HG03196 (cell line): ENCODE results near the gene CENPS.
"Not testable (repeated sequence)": the region's sequence is repeated elsewhere in the genome, so short reads cannot be mapped to it uniquely, and the experiment has no call there.

Experiments
- ATAC-seq: cut with Tn5 transposase; IDR thresholded peaks from one replicate; pipeline ENCODE4 v1.9.1; 2021; ENCODE audit not compliant: unreplicated experiment

CENPS gene

DNA sequence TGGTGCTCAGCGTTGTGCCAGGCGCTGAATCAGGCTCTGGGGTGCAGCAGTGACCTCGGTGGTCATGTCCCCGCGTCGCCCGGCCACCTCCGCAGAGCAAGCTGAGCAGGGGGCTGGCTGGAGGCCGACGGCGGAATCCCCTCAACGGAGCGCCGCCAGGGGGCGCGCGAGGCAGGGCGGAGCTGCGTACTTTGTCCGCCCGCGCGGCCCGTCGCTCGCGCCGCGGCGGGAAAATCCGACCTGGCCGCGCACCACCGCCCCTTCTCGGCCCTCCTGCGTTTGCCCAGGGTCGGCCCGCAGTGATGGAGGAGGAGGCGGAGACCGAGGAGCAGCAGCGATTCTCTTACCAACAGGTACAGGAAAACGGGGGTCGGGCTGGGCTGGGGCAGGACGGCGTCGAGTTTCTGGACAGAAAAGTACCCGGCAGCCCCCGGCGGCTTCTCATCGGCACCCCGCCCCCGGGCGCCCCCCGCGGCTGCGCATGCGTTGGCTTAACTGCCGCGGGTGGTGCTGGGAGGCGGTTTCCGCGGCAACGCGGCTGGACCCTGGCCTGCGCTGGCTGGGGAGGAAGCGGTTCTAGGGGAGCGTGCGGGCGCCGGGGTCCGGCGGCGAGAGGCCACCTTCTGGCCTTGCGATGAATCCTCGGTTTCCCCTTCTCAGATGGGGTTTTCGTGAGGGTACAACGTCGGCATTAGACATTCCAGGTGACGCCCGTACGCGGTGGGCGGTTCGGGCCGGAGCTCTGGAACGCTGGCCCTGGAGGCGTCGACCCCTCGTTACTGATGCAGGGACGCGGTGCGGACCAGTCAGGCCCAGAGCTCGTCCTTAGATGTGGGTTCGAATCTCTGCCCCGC is at the start of gene CENPS:
CENPS (plus strand) TSS at position 218 of the 854 bp plus-strand sequence; CDS start at position 303, 85 bp downstream.
- ATAC-seq = peak; percentile 82

DNA sequence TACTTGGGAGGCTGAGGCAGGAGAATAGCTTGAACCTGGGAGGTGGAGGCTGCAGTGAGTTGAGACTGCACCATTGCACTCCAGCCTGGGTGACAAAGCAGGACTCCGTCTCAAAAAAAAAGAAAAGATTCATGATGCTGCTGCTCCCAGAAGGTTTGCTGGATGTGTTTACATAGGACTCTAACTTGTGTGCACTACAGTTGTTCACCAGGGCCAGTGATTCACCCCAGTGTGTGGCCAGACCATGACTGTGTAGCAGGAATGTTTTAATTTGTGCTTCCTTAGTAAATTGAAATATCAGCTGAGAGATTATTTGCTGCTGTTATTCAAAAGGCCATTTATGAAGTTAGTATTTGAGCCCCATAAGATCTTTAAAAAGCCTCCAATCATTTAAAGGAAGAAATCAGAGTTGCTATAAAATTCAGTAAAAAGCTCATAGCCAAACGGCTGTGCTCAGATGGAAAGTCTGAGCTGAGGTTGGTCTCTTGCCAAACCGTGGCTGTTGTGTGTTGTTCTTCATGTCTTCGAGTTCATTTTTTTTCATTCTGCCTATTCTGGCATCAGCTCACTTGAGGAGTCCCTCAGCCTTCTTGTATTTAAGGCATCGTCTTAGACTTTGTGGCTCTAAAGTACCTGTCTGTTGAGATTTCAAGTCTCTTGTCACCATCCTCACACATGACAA is 49.5 kb upstream of the CENPS start:
- ATAC-seq = no peak

DNA sequence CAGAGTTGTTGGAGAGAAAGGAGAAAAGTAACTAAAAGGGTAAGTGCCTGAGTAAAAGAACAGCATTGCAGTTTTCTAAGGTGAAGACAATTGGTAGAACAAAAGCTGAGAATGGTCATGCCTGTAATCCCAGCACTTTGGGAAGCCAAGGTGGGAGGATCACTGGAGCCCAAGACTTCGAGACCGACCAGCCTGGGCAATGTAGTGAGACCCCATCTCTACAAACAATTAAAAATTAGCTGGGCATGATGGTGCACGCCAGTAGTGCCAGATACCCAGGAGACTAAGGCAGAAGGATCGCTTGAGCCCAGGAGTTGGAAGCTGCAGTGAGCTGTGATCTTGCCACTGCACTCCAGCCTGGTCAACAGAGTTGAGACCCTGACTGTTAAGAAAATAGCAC is 46.6 kb upstream of the CENPS start:
- ATAC-seq = no peak

DNA sequence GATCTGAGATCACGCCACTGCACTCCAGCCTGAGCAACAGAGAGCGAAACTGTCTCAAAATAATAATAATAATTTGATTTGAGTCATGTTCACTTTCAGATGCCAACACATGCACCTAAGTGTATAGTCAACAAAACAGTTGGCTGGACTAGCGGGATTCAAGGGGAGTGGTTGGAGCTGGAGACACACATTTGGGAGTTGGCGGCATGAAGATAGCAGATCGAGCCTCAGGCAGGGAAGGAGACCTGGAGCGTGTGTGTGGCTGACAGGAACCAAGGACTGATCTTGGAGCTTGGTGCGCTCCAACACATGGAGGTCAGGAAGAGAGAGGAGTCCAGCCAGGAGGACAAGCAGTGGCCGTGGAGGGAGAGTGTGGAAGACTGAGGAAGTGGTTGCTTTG is 46.0 kb upstream of the CENPS start:
- no peak for ATAC-seq

DNA sequence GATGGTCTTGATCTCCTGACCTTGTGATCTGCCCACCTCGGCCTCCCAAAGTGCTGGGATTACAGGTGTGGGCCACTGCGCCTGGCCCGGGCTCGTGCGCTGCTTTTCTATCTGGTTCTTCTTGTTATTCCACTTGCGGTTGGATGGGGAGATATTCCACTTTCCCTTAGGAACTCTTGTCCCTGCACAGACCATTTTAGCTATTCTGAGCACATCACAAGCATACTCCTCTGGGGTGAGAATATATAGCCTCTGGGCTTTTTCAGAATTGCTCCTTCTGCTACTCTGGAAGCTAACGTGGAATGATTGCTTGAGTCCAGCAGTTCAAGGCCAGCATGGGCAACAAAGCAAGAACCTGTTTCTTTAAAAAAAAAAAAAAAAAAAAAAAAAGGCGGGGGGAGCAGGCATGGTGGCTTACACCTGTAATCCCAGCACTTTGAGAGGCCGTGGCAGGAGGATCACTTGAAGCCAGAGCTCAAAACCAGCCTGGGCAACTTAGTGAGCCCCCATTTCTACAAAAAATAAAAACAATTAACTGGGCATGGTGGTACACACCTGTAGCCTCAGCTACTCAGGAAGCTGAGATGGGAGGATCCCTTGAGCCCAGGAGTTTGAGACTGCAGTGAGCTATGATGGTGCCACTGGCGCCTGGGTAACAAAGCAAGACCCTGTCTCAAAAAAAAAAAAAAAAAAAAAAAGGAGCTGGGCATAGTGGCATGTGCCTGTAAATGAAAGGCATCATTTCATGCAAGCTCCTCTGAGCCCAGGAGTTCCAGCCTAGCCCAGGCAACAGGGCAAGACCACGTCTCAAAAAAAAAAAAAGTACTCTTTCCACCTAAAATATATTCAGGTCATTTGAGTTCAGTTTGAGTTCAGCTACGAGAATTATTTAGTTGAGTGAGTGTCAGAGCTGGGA is 43.2 kb upstream of the CENPS start:
- ATAC-seq = no peak

DNA sequence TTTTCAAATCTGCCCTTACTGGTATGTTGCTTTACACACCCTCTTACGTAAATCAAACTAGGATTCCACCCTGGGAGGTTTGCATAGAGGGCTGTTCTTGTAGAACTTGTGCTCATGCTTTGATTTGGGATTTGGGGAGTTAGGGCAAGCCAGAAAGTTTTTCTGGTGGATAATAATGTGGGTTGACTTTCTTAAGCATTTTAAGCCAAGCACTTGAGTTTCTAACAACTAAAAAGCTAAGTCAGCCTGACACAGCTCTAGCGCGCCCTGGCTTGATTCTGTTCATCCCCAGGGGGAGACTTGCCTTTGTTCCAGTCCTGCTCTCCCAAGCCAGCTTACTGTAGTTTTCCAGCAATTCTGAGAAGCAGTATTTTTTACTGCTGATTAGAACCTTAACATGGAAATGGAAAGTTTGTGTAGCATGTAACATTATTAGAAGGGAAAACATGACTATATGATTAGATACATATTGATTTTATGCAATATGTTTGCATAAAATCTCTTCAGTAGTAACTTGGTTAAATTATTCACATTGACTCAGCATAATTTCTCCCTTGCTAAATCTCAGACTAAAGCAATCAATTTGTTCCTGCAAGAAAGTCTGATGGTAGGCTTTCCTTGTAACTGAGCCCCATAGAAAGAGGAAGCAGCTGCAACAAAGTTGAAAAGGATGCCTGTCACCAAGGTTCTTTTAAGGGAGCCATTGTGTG is 42.4 kb upstream of the CENPS start:
- ATAC-seq = no peak

DNA sequence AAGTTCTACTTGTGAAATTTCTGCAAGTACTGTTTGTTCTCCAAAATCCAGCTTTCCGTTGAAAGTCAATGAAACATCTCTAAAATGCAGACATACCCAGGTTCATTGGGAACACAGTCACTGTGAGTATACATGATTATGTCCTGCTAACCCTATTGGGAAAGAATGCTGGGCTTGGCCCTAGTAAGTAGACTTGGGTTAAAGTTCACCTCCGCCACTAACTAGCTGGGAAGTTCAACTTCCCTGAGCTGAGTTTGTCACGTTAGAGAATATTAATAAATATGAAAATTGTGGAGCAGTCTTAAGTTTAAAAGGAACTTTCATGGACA is 41.9 kb upstream of the CENPS start:
- ATAC-seq = no peak

DNA sequence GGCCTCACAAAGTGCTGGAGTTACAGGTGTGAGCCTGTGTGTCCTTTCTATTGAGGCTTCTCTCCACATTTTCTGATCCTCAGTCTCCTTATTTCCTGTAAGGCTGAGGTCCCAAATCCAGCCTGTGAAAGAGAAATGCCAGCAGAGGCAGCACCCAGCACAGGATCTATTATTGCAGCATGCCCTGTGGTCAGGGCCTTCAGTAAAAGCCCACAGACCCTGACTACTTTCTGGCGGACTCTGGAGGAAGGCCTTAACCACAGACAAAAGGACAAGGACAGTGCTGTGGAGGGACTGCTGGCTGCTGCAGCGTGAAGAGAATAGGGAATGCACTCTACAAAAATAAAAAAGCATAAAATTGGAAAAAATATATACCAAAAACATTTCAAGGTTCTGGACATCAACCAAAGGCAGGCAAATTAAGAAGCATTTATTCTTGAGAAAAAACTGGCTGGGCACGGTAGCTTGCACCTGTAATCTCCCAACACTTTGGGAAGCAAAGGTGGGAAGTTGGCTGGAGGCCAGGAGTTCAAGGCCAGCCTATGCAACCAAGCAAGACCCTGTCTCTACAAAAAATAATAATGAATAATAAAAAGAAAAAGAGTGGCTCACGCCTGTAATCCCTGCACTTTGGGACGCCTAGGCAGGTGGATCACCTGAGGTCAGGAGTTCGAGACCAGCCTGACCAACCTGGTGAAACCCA is 40.8 kb upstream of the CENPS start:
- ATAC-seq = no peak

DNA sequence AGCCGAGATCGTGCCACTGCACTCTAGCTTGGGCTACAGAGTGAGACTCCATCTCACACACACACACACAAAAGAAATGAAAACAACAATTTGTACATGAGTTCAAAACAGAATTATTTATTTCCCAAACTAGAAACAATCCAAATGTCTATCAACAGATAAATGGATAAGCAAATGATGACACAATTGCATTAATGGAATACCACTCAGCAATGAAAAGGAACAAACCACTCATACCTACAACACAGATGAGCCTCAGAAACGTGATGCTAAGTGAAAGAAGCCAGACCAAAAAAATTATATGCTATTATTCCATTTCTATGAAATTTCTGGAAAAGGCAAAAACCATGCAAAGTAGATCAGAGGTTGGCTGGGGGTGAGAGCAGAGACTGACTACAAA is 33.4 kb upstream of the CENPS start:
- no peak for ATAC-seq

DNA sequence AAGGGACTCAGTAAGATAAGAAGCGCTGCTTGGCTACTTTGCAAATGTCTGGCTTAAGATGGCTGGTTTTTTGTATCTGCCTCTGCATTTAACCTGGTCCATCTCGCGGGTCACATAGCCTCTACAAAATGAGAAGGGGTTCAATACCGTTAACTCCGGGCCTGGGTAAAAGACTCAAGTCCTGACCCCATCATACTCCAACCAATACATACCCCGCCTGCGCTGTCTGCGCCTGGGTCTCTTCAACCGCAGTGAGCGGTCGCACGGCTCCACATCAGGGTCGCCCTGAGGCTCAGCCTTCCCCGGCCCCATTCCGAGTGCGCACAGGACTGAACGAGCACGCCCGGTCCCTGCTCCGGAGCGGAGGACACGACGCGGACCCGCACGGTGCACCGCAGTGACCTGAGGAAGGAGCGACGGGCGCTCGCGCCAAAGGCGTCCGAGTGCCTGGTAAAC is 31.9 kb upstream of the CENPS start:
- ATAC-seq = peak; percentile 17

DNA sequence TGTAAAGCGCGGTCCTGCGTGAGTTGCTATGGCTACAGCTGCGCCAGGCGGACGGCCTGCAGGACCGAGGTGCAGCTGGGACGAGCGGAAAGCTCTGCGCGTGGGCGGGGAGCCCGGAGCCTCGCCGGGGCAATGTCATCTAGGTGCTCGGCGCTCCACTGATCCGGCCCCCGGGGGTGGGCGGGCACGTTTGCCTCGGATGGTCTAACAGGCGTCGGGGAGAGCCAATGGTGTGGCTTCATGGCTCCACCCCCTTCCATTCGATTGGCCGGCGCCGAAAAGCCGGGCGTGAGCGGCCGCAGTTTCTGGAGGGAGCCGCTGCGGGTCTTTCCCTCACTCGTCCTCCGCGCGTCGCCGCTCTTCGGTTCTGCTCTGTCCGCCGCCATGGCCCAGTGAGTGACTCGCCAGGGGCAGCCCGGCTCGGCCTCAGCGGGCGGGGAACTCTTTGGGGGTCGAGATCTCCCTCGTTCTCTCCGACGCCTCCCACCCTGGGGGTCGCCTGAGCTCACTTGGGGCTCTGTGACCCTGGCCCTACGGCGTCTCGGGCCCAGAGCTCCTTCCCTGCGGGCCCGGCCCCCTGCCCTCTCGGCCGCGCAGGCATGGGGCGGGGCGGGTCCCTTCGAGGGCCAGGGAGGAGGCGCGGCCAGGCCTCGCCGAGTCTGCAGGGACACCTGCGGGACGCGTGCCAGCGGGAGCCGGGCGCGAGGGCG is 31.3 kb upstream of the CENPS start, which contains the start of gene PGD:
PGD (plus strand) TSS at position 331 of the 710 bp plus-strand sequence; CDS start at position 385, 54 bp downstream.
- ATAC-seq = peak; percentile 91

DNA sequence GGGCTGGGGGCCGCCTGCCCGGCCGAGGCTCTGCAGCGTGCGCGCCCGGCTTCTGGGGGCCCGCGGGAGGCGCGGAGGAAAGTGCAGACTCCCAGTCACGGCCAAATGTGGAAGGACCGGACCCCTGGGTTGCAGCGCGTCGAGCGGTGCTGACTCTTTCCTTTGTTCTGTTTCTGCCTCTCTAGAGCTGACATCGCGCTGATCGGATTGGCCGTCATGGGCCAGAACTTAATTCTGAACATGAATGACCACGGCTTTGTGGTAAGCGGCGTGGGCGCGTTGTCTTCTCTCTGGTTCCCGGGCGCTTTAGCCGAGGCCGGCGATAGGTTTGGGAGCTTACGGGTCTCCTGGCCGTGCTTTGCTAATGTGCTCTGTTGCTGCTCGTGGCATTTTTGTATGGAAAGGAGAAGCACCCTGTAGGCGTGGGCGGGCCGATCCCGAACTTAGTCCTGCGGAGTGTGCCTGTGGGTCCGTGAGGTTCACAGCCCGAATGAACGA is 30.7 kb upstream of the CENPS start:
- no peak for ATAC-seq

DNA sequence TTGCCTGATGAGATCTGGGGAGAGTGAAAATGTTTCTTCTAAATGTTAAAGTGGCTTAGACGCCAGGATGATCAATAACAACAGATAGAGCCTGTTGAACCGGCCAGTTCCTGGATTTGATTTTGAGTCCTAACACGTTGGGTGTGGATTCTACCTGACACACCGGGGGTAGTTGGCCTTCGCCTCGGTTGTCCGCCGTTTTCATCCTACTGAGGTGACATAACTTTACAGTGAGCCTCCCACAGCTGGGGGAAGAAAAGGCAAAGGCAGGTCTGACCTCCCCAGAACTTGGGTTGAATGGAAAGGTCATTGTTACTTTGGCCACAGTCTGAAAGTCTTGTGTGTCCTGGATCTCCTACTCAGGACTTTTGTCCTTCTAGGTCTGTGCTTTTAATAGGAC is 30.2 kb upstream of the CENPS start:
- ATAC-seq = no peak

DNA sequence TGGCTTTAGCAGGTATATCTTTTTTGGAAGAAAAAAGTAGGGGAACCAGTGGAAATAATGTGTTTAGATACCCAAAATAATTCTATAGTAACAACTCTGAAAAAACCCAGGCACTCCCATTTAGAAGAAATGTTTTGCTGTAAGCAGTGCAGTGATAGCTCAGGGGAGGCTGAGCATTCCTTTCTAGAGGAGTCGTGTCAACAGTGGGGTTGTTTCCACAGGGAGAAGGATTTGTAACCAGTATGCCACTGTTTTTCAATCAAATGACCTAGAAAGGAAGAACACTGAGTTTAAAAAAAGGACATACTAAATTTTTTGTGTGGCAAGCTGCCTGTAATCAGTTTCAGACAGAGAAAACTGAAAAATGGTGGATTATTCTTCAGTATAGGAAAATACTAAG is 29.0 kb upstream of the CENPS start:
- no peak for ATAC-seq

DNA sequence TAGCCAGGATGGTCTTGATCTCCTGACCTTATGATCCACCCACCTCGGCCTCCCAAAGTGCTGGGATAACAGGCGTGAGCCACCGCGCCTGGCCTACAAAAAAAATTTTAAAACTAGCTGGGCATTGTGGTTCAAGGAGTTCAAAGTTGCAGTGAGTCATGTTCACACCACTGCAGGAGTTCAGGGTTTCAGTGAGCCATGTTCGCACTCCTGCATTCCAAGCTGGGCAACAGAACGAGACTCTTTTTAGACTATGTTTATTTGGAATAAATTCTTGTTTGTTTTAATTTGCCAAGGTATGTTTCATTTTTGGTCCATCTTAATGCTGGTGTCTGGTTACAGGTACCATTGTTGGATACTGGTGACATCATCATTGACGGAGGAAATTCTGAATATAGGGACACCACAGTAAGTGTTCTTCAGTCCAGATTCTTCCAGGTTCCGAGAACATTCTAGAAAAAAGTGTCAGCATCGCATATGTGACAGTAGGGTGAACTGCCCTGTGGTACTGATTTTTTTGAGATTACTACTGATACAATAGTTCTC is 27.4 kb upstream of the CENPS start:
- no peak for ATAC-seq

DNA sequence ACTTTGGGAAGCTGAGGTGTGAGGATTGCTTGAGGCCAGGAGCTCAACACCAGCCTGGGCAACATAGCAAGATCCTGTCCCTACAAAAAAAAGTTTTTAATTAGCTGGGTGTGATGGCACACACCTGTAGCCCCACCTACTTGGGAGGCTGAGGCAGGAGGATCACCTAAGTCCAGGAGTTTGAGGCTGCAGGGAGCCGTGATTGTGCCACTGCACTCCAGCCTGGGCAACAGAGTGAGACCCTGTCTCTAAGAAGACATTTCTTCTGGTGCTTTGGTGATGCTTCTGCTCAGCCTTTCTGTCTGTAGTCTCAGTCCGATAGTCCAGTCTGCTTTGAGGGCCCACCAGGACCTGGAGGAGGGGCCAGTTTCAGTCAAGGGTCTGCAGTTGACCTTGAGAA is 23.0 kb upstream of the CENPS start:
- no peak for ATAC-seq

DNA sequence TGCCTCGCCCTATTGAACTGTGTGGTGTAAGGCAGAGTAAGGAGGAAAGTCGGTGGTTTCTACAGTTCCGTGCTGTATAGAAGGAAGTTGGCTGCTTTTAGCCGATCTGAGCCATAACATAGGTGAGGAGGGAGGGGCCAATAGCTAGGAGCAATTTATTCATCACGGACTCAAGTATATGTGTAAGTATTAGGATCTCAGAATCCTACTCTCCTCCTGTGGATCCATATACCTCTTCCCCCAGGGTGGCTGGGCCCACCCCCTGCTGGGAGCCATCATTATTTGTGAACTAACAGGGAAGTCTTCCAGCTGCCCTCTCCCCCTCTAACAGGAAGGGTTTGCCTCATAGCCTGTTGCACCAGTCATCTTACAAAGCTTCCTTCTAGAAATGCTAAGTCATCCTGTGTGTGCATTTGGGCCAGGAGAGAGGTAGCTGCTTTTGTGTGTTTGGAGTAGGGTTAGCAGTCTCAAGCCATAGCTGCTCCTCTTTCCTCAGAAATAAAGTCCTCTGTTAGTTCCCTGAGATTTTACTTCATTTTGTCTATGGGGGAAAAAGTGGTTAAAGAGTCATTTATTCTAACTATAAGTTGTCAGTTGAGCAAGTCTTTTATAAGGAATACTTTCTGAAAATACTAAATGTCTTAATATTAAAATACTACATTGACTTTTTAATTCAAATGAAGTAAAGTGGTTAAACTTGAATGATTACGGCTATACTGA is 14.9 kb upstream of the CENPS start:
- ATAC-seq = no peak

DNA sequence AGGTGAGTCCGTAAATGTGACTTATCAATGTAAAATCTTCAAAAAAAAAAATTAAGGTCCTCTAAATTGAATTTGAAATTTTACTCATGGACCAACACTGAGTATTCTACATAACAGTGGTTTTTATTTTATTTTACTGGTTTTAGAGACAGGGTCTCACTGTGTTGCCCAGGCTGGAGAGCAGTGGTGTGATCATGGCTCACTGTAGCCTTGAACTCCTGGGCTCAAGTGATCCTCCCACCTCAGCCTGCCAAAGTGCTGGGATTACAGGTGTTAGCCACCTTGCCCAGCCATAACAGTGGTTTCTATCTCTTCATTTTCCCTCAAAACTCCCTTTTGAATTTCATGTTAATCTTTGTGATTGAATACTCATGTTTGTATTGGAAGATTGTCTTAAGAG is 14.3 kb upstream of the CENPS start:
- not testable (repeated sequence) for ATAC-seq
